ENCODE results near the gene ERVMER34-1.
A peak's percentile ranks its signal among the peaks of the same experiment; 100 is the strongest.

ERVMER34-1 gene

DNA sequence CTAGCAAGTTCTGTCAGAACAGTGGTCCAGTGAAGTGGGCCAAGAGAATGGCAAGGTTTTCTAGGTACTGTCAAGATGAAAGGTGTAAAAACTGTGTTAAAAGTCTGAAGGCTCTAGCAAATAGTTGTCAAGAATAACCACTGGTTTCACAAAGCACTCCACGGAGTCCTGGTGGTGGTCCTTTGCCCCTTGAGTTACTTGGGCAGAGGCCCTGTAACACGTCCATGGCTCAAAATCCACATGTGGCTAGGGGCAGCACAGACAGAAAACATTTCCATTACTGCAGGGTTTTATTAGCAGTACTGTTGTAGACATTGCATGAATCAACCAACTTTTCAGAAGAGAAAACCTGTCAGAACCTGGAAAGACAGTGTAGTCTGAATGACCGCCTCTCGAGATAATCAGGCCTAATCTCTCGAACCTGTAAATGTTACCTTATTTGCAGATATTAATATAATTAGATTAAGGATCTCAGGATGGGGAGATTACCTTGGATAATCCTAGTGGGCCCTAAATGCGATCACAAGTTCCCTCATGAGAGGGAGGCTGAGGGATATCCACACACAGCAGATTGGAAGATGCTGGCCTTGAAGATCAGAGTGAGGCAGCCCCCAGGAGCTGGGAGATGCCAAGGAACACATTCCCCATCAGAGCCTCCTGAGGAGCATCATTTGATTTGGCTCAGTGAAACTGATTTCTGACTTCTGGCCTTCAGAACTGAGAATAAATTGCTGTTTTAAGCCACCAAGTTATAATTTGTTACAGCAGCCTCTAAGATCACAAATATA lies 34.7 kb downstream of the ERVMER34-1 start:
- no peak for DNase-seq

DNA sequence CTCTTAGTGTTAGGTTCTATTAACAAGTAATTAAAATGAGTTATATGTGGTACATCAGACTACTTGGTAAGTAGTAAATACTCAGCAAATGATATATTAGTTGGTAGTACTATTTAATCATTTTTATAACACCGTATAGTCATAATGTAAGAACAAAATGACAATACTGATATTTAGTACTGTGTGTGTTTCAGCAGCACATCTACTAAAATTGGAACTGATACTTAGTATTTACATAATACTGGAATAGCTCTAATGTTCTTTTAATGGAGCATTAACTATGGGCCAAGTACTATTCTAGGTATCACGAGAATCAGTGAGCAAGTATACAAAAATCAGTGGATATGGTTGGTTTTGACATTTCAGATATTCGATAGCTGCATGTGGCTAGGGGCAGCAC lies 35.3 kb downstream of the ERVMER34-1 start:
- DNase-seq = no peak

DNA sequence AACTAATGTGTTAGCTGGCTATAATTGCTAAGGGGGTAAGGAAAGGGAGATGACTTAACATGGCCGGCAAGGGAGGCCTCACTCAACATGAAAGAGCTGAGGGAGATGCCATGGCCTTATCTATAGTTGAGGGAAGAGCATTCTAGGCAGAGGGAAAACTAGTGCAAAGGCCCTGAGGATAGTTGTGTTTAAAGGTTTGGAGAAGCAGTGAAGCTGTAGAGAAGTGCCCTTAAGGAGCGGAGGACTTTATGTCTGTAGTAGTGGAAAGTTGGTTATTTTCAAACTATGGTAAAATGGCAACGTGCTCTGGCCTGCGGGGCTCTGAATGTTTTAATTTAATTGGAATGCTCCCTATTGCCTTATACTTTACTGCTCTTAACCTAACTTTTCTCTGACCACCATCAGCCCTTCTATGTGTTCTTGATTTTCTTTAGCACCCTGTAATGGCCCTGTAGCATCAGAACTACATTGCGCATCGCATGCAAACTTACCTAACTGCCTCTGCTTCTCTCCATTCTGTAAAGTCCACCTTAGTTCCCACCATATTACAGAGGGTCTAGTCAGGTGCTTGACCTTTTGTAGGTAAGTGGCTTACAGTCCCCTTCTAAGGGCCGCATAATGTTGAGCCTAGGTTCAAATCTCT lies 35.8 kb downstream of the ERVMER34-1 start:
- no peak for DNase-seq

DNA sequence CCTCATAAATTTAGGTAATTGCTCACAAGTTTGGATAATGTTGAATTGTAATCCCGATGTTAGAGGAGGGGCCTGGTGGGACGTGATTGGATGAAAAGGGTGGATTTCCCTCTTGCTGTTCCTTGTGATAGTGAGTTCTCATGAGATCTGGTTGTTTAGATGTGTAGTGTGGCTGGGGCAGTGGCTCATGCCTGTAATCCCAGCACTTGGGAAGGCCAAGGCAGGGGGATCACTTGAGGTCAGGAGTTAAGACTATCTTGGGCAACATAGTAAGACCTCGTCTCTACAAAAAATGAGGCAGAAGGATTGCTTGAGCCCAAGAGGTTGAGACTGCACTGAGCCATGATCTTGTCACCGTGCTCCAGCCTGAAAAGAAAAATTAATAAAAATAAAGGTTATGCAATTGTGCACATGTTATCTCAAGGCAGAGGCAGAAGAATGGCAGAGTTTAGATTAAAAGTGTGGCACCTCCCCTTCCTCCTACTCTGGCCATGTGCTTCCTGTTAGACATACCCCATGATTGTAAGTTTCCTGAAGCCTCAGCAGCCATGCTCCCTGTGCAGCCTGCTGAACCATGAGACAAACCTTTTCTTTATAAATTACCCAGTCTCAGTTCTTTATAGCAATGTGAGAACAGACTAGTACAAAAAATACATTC lies 36.5 kb downstream of the ERVMER34-1 start:
- DNase-seq = no peak

DNA sequence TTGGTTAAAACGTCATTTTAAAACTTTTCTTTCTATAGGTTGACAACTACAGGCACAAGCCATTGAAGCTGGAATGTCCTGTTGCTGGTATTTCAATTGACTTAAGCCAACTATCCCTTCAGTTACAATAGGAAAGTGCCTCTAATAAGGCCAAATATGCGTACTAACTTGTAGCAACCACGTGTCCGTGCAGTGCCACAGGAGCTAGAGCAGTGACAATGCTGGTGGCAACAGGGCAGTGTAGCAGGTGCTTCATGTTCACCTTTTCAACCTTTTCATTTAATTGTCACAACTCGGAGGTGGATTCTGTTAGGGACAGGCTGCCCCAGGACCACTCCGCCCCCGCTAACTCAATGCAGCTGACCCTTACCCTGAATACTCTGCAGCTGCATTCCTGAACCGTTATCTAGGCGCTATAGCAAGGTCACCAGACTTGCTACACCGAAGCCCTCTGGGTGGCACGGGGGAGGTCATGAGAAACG lies 37.7 kb downstream of the ERVMER34-1 start:
- no peak for DNase-seq

DNA sequence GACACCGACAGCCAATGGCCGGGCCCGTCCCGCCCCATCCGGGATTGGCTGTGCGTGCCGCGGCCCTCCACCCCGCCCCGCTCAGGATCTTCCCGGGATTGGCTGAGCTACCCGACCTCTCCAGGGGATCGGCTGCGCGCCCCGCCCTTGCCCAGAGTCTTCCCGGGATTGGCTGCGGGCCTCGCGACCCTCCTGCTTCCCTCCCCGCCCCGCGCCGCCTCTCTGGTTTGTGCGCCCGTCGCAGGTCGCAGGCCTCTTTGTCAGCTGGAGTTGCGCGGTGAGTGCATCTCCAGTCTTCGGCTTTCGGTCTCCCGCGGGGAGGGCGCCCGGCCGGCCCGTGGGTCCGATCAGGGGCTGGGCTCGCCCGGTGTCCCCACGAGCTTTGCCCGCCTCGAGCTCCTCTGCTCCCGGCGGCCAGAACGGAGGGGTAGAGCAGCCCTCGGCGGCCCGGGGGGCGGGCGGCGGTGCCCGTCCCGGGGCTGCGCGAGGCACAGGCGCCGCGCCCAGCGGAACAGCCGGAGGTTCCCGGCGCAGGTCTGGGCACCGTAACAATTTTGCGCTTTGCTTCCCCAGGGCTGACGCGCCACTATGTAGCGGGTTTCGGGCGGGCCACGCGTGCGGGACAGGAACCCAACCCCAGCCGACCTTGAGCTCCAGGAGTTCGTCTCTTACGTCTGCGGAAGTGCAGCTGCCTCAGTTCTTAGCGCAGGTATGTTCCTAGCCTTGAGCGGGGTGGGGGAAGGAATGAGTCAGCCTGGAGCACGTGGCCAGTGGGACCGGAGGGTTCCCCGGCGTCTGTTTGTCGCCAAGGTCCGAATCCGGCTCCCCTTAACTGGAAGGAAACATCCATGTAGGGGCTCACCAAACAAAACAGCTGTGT lies 38.7 kb downstream of the ERVMER34-1 start:
- peak; percentile 95 for DNase-seq

DNA sequence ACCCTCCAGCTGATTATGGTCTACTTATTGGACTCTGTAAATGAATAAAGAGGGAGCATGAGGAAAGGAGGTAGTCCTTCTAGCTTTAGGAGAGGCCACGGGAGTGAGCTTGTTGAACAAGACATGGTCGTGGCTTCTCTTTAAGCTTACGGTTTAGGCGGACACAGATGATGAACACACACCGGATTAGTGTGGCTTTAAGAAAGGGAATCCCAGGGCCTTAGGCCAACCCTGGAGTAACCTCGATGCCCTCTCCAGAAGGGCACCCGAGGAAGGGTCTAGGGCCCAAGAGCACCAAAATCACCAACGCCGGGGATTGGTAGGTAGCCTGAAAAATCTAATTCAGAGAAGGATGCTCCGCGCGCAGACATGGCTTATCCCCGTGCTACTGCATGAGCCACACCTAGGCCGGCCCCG lies 39.4 kb downstream of the ERVMER34-1 start:
- DNase-seq = no peak

DNA sequence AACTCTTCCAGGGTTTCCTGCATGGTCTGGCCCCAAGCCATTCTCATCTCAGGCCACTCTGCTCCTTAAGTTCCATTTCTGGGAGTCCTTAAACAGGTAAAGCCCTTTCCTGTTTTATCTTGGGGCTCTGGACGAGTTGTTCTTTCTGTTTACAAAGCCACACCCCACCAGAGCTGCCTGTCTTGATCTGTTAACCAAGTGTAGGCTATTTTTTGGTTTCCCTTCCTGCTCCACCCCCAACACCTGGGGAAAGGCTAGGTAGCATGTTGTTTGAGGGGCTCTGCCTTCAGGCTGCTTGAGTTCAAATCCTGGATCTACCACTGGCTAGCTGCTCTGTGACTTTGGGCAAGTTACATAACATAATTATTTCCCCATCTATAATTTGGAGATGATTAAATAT lies 40.0 kb downstream of the ERVMER34-1 start:
- DNase-seq = no peak

DNA sequence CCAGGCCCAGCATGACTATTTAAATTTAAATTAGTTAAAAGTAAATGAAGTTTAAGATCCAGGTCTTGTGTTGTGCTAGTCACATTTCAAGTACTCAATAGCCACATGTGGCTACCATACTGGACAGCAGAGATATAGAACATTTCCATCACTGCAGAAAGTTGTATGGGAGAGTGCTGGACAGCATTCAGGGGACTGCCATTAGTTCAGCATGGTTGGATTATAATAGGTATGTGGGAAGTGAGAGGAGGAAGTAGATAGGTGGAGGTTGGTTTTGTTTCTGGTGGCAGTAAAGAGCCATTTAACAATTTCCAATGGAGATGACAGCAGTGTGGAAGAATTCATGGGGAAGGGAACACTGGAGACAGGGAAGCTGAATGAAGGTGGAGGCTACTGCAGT lies 42.1 kb downstream of the ERVMER34-1 start:
- DNase-seq = no peak

DNA sequence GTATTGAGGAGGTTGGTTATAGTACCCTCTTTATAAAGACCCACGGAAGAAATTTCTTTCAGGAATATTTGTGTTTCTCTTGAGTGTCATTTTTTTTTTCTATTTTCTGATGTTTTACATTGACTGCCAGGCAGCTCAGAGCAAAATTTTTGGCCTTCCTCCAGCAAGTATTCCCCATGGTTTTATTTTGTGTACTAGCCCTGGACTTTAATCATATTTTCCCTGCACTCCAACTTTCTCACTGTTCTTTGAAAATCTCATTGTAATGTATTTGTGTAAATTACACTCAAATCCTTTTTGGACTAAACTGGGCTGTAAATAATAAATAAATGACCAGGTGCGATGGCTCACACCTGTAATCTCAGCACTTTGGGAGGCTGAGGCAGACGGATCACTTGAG lies 46.6 kb downstream of the ERVMER34-1 start:
- no peak for DNase-seq

DNA sequence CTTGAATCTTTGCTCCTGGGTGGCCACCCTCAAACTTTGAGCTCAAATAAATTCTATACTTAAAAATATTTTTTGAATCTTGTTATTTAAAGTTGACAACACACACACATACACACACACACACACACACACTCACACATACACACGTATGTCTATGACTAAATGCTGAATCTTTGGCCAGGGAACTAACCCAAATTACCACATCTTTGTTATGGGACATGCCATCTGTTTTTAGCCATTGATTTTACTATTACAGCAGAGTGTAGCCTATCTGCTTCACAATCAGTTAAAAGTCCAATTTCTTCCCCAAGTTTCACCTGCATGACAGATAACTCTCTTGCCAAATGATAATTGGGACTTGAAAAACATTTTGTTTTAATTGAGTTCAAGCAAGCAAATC lies 47.1 kb downstream of the ERVMER34-1 start:
- no peak for DNase-seq

DNA sequence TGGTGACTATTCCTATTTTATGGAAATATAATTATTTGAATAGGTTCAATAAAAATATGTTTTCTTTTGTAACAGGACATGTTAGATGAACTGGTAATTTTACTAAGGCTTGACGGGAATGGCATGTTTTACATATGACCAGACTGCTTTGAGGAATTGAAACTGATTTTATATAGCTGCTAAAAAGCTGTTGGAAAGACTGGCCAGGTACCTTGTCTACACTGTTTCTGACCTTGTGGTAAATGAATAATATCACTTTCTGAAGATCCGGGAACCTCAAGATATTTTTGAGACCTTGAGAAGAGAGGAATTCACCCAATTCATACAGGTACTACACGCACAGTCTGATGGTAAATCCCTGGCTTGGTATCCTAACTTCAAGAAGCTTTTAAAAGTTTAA lies 50.0 kb downstream of the ERVMER34-1 start:
- no peak for DNase-seq

DNA sequence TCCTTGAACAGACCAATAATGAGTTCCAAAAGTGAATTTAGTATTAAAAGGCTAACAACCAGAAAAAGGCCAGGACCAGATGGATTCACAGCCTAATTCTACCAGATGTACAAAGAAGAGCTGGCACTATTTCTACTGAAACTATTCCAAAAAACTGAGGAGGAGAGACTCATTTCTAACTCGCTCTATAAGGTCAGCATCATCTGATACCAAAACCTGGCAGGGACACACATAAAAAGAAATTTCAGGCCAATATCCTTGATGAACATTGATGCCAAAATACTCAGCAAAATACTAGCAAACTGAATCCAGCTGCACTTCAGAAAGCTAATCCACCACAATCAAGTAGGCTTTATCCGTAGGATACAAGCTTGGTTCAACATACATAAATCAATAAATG lies 56.3 kb downstream of the ERVMER34-1 start:
- no peak for DNase-seq

DNA sequence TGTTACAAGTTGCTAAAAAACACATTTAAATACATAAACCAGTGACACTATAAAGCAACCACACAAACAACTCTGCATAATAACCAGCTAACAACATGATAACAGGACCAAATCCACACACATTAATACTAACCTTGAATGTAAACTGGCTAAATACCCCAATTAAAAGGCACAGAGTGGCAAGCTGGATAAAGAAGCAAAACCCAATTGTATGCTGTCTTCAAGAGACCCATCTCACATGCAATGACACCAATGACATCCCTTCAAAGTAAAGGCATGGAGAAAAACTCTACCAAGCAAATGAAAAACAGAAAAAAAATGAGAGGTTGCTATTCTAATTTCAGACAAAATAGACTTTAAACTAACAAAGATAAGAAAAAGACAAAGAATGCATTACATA lies 57.7 kb downstream of the ERVMER34-1 start:
- DNase-seq = no peak
